Measurements from ENCODE around the gene DOK7.
"Not testable (repeated sequence)": the region's sequence is repeated elsewhere in the genome, so short reads cannot be mapped to it uniquely, and the experiment has no call there.

The DOK7 gene

DNA sequence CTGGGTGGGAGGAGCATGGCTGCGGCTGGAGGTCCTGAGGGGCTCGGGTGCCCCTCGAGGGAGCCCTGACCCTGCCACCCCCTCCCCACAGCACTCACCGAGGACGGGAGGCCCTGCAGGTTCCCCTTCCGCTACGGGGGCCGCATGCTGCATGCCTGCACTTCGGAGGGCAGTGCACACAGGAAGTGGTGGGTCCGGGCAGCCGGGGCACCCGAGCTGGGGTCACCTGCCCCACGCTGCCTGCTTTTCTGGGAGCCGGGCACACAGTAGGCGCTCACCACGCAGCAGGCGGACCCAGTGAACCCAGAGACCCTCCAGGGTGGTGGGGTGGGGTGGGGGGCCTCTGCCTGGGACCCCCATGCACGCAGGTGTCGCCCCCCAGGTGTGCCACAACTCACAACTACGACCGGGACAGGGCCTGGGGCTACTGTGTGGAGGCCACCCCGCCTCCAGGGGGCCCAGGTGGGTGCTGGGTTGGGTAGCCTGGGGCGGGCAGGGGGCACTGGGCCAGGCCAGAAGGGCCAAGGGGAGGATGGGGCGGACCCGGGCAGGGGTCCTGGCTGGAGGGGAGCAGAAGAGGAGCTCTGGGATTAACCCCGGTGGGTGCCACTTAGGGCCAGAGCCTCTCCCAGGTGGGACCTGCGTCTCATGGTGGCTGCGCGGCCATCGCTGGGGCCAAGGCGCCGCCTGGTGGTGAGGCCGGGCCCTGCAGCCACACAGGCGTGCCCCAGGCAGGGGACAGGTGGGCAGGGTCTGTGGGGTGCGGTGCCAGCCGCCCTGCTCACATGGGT is 20.0 kb upstream of the DOK7 start:
- DNase-seq (ENCODE audit: low read depth in 3 of 3), result peak; percentile 34 to 61 (median 35)

DNA sequence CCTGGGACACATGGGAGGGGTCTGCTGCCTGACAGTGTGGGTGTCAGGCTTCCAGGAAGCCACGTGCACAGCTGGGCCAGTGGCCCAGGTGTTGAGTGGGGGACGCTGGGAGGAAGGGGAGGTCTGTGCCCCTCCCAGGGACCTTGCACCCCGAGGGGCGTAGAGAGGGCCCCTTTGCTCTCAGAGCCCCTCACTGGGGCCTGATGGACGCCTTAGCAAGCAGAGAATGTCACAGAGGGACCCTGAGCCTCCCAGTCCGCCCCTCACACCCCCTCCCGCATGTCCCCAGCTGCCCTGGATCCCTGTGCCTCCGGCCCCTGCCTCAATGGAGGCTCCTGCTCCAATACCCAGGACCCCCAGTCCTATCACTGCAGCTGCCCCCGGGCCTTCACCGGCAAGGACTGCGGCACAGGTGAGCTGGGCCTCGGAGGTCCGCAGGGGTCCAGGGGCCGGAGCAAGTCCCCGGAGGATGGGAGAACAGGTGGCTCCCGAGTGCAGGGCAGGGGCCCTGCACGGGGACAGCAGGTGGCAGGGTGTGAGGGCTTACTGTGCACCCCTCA is 19.3 kb upstream of the DOK7 start:
- DNase-seq (ENCODE audit: low read depth in 3 of 3), result no peak

DNA sequence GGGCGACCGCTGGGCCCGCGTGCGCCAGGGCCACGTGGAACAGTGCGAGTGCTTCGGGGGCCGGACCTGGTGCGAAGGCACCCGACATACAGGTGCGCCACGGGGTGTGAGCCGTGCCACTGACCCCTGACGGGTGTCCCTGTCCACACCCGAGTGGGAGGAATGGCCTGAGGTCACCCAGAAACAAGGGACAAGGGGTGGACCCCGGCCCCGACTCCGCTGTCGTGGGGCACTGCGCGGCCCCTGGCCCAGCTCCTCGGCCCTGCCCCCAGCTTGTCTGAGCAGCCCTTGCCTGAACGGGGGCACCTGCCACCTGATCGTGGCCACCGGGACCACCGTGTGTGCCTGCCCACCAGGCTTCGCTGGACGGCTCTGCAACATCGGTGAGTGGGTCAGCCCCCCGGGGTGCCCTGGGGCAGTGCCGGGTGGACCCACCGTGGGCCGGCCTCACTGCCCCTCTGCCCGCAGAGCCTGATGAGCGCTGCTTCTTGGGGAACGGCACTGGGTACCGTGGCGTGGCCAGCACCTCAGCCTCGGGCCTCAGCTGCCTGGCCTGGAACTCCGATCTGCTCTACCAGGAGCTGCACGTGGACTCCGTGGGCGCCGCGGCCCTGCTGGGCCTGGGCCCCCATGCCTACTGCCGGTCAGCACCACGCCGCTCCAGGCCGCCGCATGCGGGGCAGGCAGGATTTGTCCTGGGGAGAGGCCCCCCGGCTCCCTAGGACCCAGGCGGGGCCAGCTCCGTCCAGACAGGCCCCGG is 18.6 kb upstream of the DOK7 start:
- DNase-seq (ENCODE audit: low read depth in 3 of 3), result no peak

DNA sequence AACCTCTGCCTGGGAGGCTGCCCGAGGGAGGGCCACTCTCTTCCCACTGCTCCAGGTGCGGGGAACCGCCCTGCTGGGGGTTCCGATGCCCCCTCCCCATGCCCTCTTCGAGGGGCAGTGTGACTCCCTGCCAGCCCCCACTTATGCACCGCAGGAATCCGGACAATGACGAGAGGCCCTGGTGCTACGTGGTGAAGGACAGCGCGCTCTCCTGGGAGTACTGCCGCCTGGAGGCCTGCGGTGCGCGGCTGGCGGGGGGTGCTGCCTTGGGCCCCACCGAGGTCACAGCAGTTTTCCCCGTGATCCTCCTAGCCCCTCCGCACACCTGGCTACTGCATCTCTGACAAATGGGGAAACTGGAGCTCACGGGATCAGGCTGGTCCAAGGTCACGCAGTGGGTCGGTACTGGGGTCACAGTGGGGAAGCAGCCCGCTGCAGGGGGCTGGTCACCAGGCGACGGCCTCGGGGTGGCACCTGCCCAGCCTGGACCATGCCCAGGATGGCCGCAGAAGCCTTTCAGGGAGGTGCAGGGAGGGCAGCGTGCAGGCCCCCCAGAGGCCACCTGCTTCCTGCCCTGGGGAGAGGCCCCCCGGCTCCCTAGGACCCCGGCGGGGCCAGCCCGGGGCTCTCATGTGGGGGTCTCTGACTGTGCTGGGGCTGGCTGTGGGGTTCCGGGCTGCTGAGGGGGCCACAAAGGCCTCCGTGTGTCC is 17.8 kb upstream of the DOK7 start:
- DNase-seq (ENCODE audit: low read depth in 3 of 3), result no peak

DNA sequence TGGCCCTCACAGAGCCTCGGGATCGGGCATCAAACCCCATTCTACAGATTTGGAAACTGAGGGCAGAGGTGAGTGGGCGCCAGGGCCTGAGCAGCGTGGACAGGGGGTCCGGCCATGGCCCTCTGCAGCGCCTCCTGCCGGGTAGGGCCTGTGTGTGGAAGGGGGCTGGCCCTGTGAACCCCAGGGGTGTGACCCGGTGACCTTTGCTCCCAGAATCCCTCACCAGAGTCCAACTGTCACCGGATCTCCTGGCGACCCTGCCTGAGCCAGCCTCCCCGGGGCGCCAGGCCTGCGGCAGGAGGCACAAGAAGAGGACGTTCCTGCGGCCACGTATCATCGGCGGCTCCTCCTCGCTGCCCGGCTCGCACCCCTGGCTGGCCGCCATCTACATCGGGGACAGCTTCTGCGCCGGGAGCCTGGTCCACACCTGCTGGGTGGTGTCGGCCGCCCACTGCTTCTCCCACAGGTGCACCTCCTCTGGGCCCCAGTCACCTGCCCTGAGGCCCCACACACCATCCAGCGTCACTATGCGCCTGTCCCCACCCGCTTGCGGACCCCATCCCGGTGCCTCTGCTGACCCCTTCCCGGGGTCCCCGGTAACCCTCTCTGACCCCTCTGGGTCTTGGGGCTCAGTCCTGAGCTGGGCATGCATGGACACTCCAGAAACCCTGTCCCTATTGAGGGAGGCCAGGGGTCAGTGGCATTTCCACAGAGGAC is 17.1 kb upstream of the DOK7 start:
- DNase-seq (ENCODE audit: low read depth in 3 of 3), result no peak

DNA sequence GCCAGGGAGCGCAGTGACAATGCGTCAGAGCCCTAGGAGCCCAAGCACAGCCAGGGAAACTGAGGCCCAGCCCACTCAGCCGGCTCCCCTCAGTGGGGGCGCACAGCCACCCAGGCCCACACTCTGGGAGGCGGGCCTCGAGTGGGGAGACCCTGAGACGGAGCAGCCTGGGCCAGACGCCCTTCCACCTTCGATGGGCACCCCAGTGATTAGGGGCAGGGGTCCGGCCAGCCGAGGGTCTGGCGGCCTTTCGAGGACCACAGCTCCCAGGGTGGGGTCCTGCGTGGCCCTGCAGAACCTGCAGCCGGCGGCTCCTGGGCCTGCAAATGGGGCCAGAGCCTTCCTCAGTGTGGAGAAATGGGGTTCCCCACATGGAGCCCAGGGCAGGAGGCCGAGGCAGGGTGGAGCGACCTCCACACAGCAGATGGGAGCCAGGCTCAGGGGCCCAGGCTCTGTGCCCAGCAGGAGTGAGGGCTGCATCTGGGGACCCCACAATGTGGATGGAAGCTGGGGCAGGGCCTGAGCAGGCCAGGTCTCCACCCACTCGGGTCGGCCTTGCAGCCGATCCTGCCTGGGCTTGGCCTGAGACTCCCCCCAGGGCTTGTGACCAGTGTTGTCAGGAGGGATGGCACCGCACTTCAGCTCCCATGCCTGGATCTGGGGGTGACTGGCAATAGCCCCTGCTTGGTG is 16.3 kb upstream of the DOK7 start:
- no peak for DNase-seq (ENCODE audit: low read depth in 3 of 3)

DNA sequence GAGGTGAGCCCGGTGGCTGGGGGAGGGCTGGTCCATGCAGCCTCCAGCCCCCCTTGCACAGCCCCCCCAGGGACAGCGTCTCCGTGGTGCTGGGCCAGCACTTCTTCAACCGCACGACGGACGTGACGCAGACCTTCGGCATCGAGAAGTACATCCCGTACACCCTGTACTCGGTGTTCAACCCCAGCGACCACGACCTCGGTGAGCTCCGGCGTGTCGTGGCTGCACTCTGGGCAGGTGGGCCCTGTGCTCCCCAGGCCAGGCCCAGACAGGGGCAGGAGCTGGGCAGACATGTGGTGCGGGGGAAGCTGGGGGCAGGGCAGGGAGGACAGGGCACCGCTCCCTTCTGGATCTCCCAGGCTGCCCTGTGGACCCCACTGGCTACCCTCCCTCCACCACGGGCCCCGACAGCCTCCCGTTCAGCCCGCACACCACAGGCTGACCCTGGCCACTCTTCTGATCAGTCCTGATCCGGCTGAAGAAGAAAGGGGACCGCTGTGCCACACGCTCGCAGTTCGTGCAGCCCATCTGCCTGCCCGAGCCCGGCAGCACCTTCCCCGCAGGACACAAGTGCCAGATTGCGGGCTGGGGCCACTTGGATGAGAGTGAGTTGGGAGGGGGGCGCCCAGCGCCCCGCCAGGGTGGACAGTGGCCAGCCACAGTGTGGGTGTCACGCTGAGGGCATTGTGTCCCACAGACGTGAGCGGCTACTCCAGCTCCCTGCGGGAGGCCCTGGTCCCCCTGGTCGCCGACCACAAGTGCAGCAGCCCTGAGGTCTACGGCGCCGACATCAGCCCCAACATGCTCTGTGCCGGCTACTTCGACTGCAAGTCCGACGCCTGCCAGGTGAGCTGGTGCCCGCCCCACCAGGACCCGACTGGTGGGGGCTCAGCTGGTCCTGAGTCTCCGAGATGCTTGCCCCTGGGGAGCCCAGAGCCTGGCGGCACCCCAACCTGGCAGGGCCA is 15.4 kb upstream of the DOK7 start:
- DNase-seq (ENCODE audit: low read depth in 3 of 3), result no peak

DNA sequence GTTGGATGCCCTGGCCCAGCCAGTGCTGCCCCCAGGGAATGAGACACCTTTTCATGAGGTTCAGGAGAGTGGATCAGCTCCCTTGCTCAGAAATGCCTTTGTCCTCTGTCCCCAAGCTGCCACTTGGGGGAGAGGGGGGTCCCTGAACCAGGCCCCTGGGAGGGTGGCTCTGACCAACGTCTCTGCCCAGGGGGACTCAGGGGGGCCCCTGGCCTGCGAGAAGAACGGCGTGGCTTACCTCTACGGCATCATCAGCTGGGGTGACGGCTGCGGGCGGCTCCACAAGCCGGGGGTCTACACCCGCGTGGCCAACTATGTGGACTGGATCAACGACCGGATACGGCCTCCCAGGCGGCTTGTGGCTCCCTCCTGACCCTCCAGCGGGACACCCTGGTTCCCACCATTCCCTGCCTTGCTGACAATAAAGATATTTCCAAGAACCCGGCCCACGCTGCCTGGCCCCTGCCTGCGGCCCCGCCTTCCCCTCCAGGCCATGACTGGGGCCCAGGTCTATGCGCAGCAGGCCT is 14.0 kb upstream of the DOK7 start:
- no peak for DNase-seq (ENCODE audit: low read depth in 3 of 3)

DNA sequence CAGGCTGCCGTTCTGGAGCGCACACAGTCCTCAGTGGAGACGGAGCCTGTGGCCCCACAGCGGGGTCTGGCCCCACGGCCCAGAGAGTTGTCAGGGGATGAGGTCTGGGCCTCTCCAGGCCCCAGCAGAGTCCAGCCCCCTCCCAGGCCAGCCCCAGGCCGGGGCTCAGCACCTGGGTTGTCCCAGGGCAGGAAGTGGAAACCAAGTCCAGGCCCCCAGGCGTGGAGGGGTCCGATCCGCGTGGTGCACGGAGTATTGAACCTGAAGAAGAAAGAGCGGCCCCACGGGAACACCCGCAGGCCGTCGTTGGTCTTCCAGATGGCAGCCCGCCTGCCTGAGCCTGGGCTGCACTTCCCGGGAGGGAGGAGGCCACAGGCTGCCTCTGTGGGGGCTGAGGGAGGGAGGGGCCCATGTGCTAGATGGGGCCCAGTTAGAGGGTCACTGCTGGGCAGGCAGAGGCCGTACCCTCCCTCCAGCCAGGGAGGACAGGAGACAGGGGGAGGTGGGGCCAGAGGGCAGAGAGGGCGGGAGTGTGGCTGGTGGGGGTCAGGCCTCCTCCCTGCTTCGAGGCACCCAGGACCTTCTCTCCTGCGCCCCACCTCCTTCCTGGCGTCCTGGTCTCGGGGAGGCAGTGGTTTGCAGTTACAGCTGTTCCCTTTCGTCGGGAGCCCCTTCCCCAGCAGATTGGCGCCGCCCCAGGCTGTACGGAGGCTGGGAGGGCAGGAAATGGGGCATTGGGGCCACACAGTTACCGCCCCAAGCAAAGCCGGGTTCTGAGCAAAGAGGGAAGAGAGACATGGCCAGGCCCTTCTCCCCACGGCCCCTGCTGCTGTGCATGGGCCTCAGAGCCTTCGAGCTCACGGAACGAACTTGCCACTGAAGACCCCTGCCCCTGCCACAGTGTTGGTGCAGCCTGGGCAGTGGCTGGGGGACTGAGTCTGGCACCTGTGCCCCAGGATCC is 13.3 kb upstream of the DOK7 start:
- no peak for DNase-seq (ENCODE audit: low read depth in 3 of 3)

DNA sequence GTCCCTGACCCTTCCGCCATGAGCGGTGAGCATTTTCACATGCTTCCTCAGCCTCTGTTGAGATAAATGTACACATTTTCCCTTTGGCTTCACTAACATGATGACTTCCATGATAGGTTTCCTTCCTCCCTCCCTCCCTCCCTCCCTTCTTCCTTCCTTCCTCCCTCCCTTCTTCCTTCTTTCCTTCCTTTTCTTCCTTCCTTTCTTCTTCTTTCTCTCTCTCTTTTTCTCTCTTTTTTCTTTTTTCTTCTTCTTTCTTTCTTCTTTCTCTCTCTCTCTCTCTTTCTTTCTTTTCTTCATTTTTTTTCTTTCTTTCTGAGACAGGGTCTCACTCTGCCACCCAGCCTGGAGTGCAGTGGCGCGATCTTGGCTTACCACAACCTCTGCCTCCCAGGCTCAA is 12.5 kb upstream of the DOK7 start:
- DNase-seq (ENCODE audit: low read depth in 3 of 3), result no peak

DNA sequence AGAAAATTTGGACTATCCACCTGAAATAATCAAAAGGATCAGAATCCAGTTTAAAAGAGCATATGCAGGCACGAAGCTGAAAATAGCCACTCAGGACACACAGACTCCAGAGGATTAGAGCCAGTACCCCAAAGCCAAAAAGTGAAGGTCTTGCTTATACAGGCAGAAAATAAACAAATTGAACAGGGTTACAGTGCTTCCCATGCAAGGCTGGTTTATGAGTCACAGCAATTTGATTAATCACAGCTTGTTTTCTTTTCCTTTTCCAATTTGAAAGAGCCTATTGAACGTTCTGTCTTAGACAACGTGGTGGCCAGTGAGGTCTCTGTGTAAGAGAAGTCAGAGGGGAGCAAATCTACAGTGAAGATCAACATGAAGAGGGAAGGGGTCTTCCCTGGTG is 11.2 kb upstream of the DOK7 start:
- no peak for DNase-seq (ENCODE audit: low read depth in 3 of 3)

DNA sequence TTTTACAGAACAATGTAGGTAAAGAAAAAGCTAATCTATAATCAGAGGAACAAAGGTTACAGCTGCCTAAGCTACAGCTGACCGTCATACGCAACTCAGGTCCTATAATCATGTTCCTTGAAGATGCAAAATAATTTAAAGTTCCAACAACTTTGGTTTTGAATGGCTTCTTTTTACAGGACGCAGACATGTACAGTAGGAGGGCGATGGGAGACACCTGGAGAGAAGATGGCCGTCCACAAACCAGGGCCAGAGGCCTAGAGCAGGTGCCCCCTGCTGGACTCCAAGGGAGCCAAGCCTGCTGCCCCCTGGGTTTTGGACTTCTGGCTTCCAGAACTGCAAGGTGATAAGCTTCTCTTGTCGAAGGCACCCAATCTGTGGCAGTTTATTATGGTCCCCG is 10.7 kb upstream of the DOK7 start:
- DNase-seq (ENCODE audit: low read depth in 3 of 3), result no peak

DNA sequence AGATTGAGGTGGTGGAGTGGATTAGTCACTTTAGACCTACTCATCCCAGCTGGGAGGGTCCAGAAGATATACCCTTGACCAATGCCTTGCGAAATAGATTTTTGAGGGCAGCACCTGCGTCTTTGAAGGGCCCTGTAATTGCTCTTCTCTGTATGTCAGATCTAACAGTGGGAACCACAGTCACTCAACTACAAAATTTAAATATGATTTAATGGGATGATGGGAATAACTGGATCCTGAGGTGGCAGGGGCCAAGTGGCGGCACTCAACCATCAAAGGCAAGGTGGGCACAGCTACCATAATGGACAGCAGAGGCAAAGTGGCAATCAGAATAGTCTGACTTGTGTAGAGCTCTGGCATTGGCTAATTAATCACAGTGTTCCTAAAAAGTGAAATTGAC is 7.5 kb upstream of the DOK7 start:
- not testable (repeated sequence) for DNase-seq (ENCODE audit: low read depth in 3 of 3)

DNA sequence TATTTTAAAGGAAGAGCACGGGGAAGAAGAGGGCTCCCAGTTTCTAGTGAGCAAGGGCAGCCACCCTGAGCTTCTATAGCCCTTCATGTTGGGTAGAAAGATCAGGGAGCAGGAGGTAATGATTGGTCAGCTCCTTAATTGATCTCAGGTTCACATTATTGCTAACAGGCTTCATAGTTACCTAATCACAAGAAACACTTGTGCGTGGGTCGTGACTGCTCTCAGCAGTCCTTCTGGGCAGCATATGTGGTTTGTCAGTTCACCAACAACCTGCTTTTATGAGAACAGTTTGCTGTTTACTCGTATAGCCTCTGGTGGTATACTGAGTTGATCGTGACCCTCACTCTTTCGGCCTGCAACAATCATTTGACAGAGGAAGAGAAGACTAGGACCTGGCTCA is 4.7 kb upstream of the DOK7 start:
- DNase-seq (ENCODE audit: low read depth in 3 of 3), result no peak

DNA sequence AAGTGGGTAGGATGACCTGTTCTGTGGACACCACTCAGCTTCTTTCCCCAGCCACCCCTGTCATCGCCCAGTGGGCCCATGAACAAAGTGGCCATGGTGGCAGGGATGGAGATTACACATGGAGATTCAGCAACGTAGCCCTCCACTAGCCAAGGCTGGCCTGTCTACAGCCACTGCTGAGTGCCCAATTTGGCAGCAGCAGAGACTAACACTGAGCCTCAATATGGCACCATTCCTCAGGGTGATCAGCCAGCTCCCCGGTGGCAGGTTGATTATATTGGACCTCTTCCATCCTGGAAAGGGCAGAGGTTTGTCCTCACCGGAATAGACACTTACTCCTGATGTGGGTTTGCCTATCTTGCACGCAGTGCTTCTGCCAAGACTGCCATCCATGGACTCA is 4.0 kb upstream of the DOK7 start:
- not testable (repeated sequence) for DNase-seq (ENCODE audit: low read depth in 3 of 3)

DNA sequence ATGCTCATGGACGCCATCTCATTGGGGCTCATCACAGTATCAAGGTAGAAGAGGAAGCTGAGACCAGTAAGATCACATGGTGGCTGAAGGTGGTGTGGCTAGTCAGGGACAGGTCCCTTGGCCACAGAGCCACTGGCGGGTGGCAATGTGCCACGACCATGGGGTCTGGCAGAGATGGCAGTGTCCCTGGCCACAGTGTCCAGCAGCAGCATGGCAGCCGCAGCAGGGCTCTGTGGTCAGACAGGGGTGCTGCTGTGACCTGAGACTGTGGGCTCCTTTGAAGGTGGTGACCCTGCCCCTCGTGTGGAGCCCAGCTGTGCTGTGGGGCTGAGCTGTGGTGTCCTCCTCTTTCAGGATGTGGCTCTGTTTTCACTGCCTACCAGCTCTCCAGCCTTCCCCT is 2.2 kb upstream of the DOK7 start:
- no peak for DNase-seq (ENCODE audit: low read depth in 3 of 3)

DNA sequence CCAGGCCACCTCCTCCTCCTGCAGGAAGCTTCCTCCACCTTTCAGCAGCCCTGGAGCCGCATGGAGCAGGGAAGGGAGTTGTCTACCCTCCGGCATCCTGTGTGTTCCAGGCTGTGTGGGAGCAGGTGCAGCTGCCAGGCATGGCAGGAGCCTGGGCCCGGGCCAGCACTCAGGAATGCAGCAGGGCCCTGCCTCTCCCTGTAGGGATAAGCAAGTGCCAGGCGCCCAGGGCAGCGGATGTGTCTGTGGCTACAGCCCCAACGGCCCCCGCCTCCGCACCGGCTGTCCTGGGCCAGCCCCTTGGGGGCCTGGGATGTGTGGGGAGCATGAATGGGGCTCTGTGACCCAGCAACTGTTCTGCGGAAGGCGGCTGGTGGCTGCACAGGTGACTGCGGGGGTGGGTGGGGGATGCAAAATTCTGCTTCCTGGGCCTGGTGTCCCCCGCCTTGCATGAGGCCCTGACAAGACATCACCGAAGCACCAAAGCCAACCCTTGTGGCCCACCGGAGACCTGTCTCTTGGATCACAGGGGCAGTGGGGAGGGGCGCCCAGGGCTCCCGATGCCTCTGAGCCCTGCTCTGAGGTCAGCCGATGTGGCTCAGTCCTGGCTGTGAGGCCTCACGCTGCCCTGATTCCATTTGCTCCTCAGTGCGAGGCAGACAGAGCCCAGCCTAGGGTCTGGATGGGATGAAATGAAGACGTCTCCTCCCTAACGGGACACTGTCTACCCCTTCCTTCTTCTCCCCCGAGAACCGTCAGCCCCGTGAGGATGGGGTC is 1.4 kb upstream of the DOK7 start:
- DNase-seq (ENCODE audit: low read depth in 3 of 3), result no peak

DNA sequence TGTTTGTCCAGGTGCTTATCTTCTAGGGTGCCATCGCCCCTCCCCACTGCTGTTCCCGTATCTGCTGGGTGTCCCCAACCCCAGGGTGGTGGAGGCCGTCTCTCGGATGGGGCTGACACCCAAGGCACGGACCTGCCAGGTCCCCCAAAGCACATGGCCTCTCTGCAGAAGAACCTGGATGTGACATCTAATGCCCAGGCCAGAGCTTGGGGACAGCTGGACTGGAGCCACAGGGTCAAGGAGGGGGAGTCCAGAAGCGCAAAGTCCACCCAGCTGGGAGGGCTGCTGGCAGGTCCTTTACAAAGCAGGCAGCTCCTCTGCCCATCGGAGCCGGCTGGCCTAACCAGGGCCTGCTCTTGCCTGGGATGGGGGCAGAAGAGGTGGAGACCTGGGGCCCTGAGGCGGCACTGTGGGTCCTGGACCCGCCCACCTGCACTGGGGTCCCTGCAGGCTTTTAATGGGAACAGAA is 751 bp upstream of the DOK7 start:
- DNase-seq (ENCODE audit: low read depth in 3 of 3), result no peak

Data from stimulated activated CD4-positive, alpha-beta T cell treated with anti-CD3 and anti-CD28 coated beads, TNF-alpha, amount 100 ng/mL, for 24 hours (primary cell).